ENCODE measurements around the gene COX10.
"Not testable (repeated sequence)": the region's sequence is repeated elsewhere in the genome, so short reads cannot be mapped to it uniquely, and the experiment has no call there.

The COX10 gene

DNA sequence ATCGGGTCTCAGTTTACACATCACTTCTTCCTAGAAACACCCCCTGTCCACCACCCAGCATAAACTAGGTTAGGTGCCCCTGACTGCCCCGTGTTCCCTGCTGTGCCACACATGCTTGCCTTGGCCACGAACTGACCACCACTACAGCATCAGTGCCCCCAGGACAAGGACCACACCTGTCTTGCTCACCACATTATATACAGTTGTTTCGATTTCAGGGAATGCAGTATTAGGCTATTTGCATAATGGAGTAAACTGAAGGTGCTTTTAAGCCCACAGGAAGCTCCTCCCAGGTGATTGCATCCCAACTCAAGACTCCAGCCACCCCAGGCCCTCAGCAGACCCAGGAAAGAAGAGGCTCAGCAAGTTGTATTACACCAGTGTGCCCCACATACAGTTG, 117.1 kb downstream of the COX10 start:
- DNase-seq: not testable (repeated sequence)

- DNase-seq: not testable (repeated sequence)
Observed at GRCh38 chr17:14190774-14191173, 121.5 kb downstream of the COX10 start.

DNA sequence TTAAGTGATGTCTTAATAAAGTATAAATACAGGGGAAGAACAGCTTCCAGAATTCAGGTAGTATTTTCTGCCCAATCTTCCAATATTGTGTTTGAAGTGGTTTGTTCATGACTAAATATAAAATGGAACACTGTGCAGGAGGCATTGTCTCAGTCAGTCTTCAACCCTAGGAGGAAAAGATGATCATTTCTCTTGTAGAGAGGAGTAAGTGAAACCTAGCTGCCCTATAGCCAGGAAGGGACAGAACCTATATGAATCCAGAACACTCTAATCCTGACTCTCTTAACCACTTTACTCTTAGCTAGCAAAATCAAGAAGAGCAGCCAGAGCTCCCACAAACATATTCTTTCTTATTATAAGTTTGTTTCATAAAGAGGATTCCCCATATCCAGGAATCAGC, 122.2 kb downstream of the COX10 start:
- DNase-seq: not testable (repeated sequence)

GRCh38 chr17:14192039-14192438, 122.7 kb downstream of the COX10 start:
- not testable (repeated sequence) for DNase-seq

DNA sequence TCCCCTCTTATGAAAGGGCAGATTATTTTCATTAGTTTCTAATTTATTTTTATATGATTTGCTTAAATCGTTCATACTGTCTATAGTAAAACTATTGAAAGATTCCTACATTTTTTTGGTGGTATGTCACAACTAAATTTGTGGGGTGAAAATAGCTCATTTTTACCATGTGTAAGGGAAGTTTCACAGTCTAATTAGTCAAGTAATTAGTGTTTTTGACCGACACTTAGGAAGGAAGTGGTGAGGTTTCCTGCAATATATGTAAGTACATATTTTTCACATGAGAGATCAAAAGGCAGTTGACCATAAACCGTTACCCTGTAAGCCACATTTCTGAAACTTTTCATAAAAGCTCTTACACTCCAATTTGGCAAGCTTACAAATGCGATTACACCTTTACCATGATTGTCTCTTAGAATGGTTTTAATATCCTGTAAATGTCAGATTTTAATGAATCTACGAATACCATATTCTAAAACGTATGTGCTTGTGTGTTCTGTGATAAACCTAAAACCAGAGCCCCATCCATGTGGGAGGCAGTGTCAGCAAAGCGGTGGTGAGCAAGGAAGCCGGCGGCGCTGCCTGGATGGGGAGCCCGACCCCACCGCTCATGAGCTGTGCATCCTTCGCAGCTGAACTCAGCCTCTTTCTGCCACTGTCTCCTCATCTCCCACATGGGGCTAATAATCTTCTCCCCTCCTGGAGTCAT, 123.5 kb downstream of the COX10 start:
- not testable (repeated sequence) for DNase-seq

GRCh38 chr17:14196377-14196997, 127.2 kb downstream of the COX10 start:
- DNase-seq: no peak

GRCh38 chr17:14197057-14197456, 127.8 kb downstream of the COX10 start:
- DNase-seq: no peak

- no peak for DNase-seq
Observed at GRCh38 chr17:14197586-14197985, 128.3 kb downstream of the COX10 start.

- peak; percentile 41 for DNase-seq
Observed at GRCh38 chr17:14198013-14198412, 128.7 kb downstream of the COX10 start.

DNA sequence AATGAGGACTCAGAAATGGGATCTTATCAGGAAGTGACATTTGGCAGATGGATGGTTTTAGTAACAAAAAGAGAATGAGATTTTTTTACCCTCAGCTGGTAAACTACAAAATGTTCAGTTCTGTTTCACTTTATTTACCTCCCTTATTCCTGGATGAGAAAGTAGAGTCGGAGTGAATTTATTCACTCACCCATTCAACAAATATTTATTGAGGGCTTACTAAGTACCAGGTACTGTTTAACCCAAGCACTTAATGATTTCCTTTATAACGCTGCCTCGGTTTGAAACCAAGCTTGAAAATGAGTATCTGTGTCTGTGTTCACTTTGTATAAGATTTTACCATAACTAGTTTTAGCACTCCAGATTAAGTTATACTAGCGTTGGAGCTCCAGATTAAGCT, 129.3 kb downstream of the COX10 start:
- DNase-seq: peak; percentile 10

GRCh38 chr17:14199601-14200000, 130.3 kb downstream of the COX10 start:
- no peak for DNase-seq

DNA sequence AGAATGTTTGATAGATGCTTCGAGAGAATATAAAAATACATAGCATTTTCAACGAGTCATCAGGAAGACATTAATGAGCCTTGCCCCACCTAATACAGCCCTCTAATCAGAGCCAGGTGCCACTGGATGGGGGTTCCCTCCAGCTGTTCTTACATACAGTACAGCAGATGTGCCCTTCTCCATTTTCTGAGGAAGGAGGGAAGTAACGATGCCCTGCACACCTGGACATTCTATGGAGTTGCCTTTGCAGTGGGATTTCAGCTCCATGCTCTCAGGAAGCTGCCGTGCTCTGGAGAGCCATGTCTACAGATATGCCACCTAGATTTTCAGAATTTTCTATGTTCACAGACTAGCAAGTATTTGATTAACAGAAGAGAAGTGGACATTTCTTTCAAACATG, 131.1 kb downstream of the COX10 start:
- DNase-seq: no peak

GRCh38 chr17:14201021-14201987, 132.0 kb downstream of the COX10 start:
- no peak for DNase-seq

DNA sequence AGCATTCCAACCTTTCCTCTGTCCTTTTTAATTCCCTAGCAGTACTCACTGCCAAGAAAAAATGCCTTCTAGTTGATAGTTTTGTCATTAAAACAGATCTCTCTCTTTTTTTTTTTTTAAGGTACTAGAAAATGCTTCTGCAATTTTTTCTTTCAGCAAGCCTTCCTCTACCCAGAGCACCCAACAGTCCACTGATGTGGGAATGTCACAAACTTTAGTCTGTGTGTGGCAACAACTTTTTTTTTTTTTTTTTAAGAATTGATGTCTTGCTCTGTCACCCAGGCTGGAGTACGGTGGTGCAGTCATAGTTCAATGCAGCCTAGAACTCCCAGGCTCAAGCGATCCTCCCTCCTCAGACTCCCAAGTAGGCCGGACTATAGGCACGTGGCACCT, 132.7 kb downstream of the COX10 start:
- no peak for DNase-seq

DNA sequence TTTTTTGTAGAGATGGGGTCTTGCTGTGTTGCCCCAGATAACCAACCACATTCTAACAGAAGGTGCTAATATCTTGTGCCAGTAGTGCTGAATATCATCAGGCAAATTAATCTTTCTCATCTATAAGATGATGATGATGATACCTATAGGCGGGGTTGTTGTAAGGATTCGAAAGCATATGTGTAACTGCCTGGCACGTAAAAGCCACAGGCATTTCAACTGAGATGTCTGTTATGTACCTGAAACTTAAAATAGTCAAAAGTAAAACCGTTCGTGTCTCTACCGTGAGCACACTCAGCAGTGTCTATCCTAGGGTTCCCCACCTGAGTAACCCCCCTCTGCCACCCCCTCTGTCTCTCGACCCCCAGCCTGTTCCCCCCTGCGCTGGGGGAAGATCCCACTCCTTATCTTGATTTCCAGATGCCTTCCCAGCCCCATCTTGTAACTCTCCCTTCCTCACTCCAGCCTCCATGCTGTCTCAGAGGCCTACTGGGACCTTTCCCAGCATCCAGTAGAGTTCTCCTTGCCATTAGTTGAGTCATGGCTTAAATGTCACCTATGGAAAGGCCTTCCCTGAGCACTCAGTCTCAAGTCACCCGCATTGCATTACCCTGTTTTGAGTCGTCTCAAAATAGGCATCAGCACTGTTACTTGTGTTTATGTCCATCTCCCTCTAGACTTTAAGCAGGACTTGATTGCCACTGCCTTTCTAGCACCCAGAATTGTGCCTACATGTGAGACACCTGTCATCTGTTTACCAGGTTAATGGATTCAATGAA, 133.3 kb downstream of the COX10 start:
- no peak for DNase-seq

DNA sequence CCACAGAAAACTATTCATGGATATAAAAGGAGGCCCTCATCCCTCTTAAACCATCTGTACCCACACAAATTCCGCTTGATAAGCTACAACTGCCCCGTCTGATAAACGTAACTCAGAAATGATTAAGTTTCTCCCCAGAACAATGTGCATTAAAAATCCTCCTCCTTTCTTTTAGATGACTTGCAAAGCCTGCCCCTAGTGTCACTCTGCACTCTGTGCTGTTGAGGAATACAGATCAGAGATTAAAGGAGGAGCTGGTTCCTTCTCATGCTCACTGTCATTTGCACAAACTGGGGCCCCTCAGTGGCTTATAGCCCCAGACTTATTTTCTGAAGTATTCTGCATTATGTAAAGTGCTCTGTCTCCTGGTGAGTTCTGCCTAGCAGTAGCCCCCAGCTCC, 134.1 kb downstream of the COX10 start:
- DNase-seq: no peak

DNA sequence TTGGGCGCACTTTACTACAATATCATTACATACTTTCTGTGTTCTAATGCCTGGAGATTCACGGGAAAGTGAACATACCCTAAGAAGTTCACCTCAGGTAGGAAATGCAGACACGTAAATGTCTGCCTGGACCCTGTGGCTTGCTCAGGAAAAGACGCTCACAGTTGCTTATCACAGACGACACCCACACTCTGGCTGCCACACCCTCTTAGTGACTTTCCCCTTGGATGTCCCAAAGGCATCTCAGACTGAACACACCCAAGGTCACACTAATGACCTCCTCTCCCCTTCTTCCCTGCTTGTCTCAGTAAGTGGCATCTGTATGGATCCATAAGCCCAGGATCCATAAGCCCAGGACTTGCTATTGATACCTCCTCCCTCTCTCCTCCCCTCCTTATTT, 134.8 kb downstream of the COX10 start:
- DNase-seq: no peak

DNA sequence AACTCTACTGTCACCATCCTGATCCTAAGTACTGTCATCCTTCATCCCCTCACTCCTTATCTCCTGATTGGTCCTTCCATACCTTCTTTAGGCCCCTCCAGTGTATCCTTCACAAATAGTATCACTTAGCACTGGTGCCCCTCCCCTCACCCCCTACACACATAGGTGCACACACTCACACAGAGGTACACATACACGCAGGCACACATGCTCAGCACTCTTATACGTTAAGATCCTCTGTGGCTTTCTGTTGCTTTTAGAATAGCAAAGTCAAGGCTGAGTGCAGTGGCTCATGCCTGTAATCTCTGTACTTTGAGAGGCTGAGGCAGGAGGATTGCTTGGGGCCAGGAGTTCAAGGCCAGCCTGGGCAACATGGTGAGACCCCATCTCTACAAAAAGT, 135.2 kb downstream of the COX10 start:
- DNase-seq: no peak

DNA sequence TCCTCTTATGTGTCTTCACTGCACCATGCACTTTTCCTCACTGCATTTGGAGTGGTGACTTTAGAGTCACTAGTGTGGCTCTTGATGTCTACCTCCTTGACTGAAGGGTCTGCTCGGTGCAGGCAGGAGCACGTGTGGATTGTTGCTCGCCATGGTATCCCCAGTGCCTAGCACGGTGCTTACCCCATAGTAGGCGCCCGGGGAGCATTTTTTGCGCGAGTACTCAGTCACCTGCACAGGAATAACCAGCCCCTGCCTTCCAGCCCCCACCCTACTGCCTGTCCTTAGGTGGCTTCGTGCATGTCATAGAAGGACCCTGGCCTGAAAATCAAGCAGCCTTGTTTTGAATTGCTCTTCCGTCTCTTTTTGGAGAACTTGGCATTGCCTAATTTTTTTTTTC, 136.1 kb downstream of the COX10 start:
- no peak for DNase-seq

DNA sequence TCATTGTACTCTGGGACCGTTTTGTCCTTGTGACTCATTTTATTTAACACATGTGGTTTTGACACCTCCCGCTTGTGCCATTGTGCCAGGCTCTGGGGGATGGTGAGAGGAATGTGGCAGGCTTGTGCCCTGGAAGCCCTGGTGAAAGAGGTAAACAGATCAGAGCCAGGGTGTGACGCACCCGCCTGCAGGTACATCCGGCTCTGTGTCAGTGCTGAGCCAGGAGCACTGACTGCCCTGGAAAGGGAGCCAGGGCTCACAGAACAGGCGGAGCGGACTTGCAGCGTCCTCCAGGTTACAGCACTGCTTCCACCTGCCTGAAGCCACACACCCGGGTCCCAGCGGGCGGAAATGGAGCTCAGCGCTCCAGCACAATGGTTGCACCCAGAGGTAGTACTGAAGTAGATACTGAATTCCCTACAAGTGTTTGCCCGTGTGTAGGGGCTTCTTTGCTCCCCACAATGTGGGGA, 136.7 kb downstream of the COX10 start:
- DNase-seq: peak; percentile 71

- DNase-seq: no peak
Observed at GRCh38 chr17:14206891-14207290, 137.6 kb downstream of the COX10 start.

- DNase-seq: no peak
Observed at GRCh38 chr17:14207791-14208190, 138.5 kb downstream of the COX10 start.

- DNase-seq: no peak
Observed at GRCh38 chr17:14209215-14209614, 139.9 kb downstream of the COX10 start.

Data from NCI-H2029 (cell line).